Activated CD4-positive, alpha-beta T cell treated with anti-CD3 and anti-CD28 coated beads for 36 hours (primary cell): Measurements from ENCODE around the gene INPP5D. TPM values are rescaled to one million over a fixed set of nuclear protein-coding genes. Genes with fewer than 3 reads are reported as not detected.
"Not testable (repeated sequence)": the region's sequence is repeated elsewhere in the genome, so short reads cannot be mapped to it uniquely, and the experiment has no call there.

Source experiments
- ATAC-seq: fragments of 200-7000 bp; cut with Tn5 transposase; one replicate; pipeline ENCODE4 v1.10.0; 2021; ENCODE audit warnings: mild to moderate bottlenecking, moderate library complexity
- CTCF ChIA-PET: fragments of 350-600 bp; sonication (Branson Sonifier 250); formaldehyde crosslinking; loops from one replicate; lab custom pipeline; 2021; ENCODE audit warnings: antibody characterized with exemption; lab: Charles Lee
- POLR2A ChIA-PET: fragments of 350-600 bp; sonication (Branson Sonifier 250); formaldehyde crosslinking; loops from one replicate; lab custom pipeline; 2021; ENCODE audit warnings: antibody characterized with exemption, inconsistent platforms; lab: Charles Lee
- DNase-seq: peaks from one replicate; pipeline ENCODE4 v3.0.0-alpha.2; 2020
- H3K27ac Mint-ChIP-seq: one replicate; pipeline ENCODE4 v1.8.0; 2021; ENCODE audit warnings: mixed read lengths
- H3K27me3 Mint-ChIP-seq: one replicate; pipeline ENCODE4 v1.8.0; 2021; ENCODE audit warnings: mixed read lengths
- H3K36me3 Mint-ChIP-seq: one replicate; pipeline ENCODE4 v1.8.0; 2021; ENCODE audit warnings: low read depth, mixed read lengths
- H3K4me1 Mint-ChIP-seq: one replicate; pipeline ENCODE4 v1.8.0; 2021; ENCODE audit warnings: mixed read lengths
- H3K4me3 Mint-ChIP-seq: one replicate; pipeline ENCODE4 v1.8.0; 2021; ENCODE audit warnings: mild to moderate bottlenecking, moderate library complexity, mixed read lengths
- H3K9me3 Mint-ChIP-seq: one replicate; pipeline ENCODE4 v1.8.0; 2021; ENCODE audit warnings: low read depth, mixed read lengths
- intact Hi-C, 2 experiments: fragments of 100-400 bp; cut with DNase I in 1 of 2; cut with micrococcal nuclease in 1 of 2; formaldehyde crosslinking; loops; one replicate each; pipeline versions ENCODE4 v1.14.2 to v1.15.1; 2022 to 2024; cut with DNase I, micrococcal nuclease
- total RNA-seq, 2 experiments: library from RNA; stranded (reverse); gene quantifications; one replicate each; pipeline ENCODE4 v1.2.3, GENCODE V29; 2021

Gene INPP5D
- total RNA-seq, 2 experiments from 2014 or later = 40.5 to 53.4 TPM

DNA sequence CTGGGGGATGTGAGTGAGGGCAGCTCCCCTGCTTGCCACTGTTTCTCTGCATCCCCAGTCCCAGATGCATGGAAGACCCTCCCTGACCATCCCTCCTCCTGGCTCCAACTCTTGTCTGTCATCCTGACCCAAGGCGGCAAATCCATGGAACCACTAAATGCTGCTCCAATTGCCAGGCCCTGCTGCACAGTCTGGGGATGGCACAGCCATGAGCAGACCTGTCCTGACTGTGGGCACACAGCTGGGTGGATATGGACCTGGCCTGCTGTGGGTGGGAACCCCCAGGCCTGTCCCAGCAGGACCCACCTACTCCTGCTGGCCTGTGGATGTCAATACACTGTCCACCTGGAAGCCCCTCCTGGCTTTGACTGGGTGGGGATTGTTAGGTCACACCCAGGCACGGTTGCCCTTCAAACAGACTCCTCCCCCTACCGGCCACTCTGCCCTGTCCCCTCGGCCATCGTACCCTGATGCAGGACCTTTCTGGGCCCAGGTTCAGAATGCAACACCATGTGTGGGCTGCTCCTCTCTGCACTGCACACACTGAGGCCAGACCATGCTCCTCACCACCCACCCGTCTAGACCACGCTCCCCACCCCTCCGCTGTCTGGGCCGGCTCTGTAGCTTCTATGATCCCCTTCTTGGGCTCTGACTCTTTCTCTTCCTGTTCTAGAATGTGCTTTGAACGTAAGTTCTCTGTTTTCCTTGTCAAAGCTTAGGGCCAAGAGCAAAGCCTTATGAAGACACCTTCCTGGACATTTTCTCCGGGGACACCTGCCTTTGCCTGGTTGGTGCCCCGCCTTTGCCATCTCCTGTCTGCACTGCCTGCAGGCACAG lies 57.9 kb downstream of the INPP5D start:
- Mint-ChIP-seq H3K27ac (peak overlapping the region; percentile 61), H3K36me3 (peaks cover 35% of the 10 kb centered on the region), H3K4me3 (no peak overlapping the region), H3K27me3 (no peaks in the 10 kb centered on the region), H3K4me1 (peaks cover 49% of the 10 kb centered on the region), H3K9me3 (no peaks in the 10 kb centered on the region)
- intact Hi-C loops = no loop called here
- POLR2A ChIA-PET = no interaction called here
- CTCF ChIA-PET = interaction anchor here (0.5 kb wide), 1 partner anchor 700 kb away, joined by 3 read pairs; no protein-coding TSS in a partner anchor
- ATAC-seq (peak; percentile 42), DNase-seq (no peak)

DNA sequence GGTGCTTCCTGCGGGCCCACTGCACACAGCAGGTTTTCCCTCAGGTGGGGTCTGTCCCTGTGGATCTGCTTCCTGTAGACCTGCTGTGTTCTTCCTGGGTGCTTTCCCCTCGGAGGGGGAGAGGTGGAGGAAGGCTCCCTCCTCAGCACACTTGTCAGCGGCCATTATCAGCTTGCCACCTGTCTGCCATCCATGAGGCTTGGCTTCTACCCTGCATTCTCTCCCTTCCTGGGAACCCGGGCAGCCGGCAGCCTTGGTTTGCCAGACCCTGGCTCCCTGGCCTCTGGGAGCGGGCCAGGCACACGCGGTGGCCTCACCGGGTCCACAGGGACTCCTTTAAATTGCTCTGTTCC lies 58.5 kb downstream of the INPP5D start:
- H3K36me3 Mint-ChIP-seq = peaks cover 40% of the 10 kb centered on the region

DNA sequence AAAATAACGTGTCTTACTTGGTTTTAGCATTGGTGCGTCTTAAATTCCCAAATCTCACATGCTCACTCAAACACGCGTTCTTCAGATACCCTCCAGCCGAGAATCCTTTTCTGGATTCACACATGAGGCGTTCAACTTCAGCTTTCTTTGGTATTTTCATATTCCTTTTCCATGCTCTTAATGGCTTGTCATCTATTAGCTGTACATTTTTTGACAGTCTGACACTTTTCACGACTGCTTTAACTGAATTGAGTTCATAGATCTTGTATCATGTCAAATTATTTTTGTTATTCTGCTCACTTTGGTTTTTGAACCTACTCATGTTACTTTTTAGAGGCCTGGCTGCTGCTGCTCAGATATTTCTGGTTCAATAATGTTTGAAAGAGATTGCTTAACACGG lies 59.0 kb downstream of the INPP5D start:
- Mint-ChIP-seq H3K27ac (no peak overlapping the region), H3K4me1 (peaks cover 40% of the 10 kb centered on the region), H3K27me3 (no peaks in the 10 kb centered on the region), H3K4me3 (no peak overlapping the region), H3K36me3 (peaks cover 41% of the 10 kb centered on the region), H3K9me3 (no peaks in the 10 kb centered on the region)
- POLR2A ChIA-PET = no interaction called here
- CTCF ChIA-PET = interaction anchor here (0.7 kb wide), 1 partner anchor 65 kb away, joined by 3 read pairs; no protein-coding TSS in a partner anchor
- ATAC-seq = no peak
- intact Hi-C loops = no loop called here
- DNase-seq = no peak

More for the DNA sequence above, 58.5 kb downstream of the INPP5D start:
- Mint-ChIP-seq H3K4me1 (peaks cover 43% of the 10 kb centered on the region), H3K27ac (peak overlapping the region; percentile 61), H3K9me3 (no peaks in the 10 kb centered on the region), H3K27me3 (no peaks in the 10 kb centered on the region), H3K4me3 (no peak overlapping the region)
- POLR2A ChIA-PET = no interaction called here
- intact Hi-C loops = no loop called here
- CTCF ChIA-PET = interaction anchor here (0.5 kb wide), 1 partner anchor 701 kb away, joined by 3 read pairs; no protein-coding TSS in a partner anchor
- ATAC-seq (no peak), DNase-seq (no peak)

DNA sequence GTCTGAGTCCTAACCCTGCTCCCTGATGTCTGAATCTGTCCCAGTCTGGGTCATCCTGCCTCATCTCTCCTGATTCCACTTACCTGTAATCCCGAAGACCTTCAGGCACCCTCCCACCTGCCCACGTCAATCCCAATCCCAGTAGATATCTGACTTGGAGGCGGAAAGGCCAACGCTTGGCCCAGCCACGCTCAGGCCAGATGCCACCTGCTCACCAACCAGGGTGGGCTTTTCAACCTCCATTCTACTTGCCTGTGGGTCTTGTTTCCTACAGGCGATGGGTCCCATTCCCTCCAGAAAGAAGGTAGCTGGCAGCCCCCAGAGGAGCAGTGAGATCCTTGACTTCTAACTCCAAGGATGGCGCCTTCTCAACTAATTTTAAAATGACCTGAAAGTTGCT lies 59.7 kb downstream of the INPP5D start:
- Mint-ChIP-seq H3K4me1 (peaks cover 33% of the 10 kb centered on the region), H3K27ac (peak overlapping the region; percentile 33), H3K9me3 (no peaks in the 10 kb centered on the region), H3K27me3 (no peaks in the 10 kb centered on the region), H3K36me3 (peaks cover 41% of the 10 kb centered on the region), H3K4me3 (no peak overlapping the region)
- POLR2A ChIA-PET = no interaction called here
- intact Hi-C loops = no loop called here
- no peak for ATAC-seq
- no peak for DNase-seq
- CTCF ChIA-PET = interaction anchor here (0.7 to 1.2 kb wide), 3 partner anchors 33 to 235 kb away, joined by 3 read pairs; no protein-coding TSS in a partner anchor

DNA sequence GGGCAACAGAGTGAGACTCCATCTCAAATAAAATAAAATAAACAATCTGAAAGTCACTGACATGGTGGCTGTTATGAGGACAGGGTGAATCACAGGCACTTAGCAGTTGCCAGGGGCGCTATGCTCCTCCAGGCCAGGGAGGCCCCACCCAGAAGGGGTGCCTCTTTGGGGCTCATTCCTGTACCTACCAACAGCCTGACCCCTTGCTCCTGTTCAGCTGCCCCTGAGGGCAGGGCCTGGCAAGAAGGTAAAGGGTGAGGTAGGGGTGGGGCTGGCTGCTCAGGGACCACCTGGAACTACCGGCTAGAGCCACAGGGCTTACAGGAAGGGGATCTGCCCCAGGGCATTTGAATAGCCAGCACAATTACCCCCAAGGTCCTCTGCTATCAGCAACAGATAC lies 60.3 kb downstream of the INPP5D start:
- Mint-ChIP-seq H3K27ac (peak overlapping the region; percentile 60), H3K4me1 (peaks cover 26% of the 10 kb centered on the region), H3K27me3 (no peaks in the 10 kb centered on the region), H3K36me3 (peaks cover 38% of the 10 kb centered on the region), H3K9me3 (no peaks in the 10 kb centered on the region), H3K4me3 (no peak overlapping the region)
- ATAC-seq (no peak), DNase-seq (no peak)
- ChIA-PET CTCF (interaction anchor here (0.7 to 1.2 kb wide), 2 partner anchors 34 to 236 kb away, joined by 3 read pairs; no protein-coding TSS in a partner anchor), POLR2A (no interaction called here)
- intact Hi-C loops = no loop called here

DNA sequence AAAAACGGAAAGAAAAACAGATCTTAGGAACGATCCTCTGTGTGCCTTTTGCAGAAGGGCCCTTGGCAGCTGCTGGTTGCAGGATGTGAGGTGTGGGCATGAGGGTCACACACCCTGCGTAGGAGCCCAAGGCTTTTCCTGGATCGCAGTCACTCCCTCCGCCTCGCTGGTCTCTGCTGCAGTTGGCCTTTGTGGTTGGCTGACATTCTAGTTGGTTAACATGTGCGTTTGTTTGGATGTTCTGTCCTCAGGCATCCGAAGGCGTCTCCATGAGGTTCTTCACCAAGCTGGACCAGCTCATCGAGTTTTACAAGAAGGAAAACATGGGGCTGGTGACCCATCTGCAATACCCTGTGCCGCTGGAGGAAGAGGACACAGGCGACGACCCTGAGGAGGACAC lies 61.7 kb downstream of the INPP5D start:
- Mint-ChIP-seq H3K36me3 (peaks cover 41% of the 10 kb centered on the region), H3K27ac (no peak overlapping the region)
- intact Hi-C loops = no loop called here

DNA sequence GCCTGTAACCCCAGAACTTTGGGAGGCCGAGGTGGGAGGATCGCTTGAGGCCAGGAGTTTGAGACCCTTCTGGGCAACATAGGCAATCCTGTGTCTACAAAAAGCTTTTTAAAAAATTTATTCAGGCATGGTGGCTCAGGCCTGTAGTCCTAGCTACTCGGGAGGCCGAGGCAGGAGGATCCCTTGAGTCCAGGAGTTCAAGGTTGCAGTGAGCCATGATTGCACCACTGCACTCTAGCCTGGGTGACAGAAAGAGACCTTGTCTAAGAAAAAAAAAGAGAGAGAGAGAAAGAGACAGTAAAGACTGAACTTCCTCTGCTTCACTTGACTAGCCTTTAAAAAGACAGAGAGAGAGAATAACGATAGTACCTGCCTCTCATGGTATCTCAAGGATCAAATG lies 62.4 kb downstream of the INPP5D start:
- Mint-ChIP-seq H3K27ac (no peak overlapping the region), H3K4me1 (peaks cover 13% of the 10 kb centered on the region), H3K36me3 (peaks cover 42% of the 10 kb centered on the region), H3K4me3 (no peak overlapping the region), H3K9me3 (no peaks in the 10 kb centered on the region), H3K27me3 (no peaks in the 10 kb centered on the region)
- POLR2A ChIA-PET = no interaction called here
- DNase-seq (no peak), ATAC-seq (no peak)
- CTCF ChIA-PET = interaction anchor here (0.6 to 1.4 kb wide), 2 partner anchors 9 to 44 kb away, joined by 3 to 4 read pairs; no protein-coding TSS in a partner anchor
- intact Hi-C loops = no loop called here

More for the DNA sequence above, 61.7 kb downstream of the INPP5D start:
- Mint-ChIP-seq H3K4me1 (peaks cover 19% of the 10 kb centered on the region), H3K27me3 (no peaks in the 10 kb centered on the region), H3K9me3 (no peaks in the 10 kb centered on the region), H3K4me3 (no peak overlapping the region)
- no peak for DNase-seq
- CTCF ChIA-PET = interaction anchor here (0.6 kb wide), 1 partner anchor 44 kb away, joined by 3 read pairs; no protein-coding TSS in a partner anchor
- no peak for ATAC-seq
- POLR2A ChIA-PET = no interaction called here

DNA sequence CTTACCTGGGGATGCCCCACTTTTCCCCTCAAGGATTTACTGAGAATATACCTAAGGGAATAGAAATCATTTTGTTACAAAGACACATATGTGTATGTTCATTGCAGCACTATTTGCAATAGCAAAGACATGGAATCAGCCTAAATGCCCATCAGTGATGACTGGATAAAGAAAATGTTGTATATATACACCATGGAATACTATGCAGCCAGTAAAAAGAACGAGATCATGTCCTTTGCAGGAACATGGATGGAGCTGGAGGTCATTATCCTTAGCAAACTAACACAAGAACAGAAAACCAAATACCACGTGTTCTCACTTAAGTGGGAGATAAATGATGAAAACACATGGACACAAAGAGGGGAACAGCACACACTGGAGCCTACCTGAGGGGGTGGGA lies 63.4 kb downstream of the INPP5D start:
- ATAC-seq, H3K4me1 Mint-ChIP-seq, intact Hi-C loops, H3K27me3 Mint-ChIP-seq, DNase-seq, H3K27ac Mint-ChIP-seq, H3K4me3 Mint-ChIP-seq, POLR2A ChIA-PET, H3K9me3 Mint-ChIP-seq: not testable (repeated sequence)
- CTCF ChIA-PET = interaction anchor here (1.1 to 1.4 kb wide), 2 partner anchors 8 to 29 kb away, joined by 3 to 4 read pairs; no protein-coding TSS in a partner anchor
- H3K36me3 Mint-ChIP-seq = peaks cover 38% of the 10 kb centered on the region

DNA sequence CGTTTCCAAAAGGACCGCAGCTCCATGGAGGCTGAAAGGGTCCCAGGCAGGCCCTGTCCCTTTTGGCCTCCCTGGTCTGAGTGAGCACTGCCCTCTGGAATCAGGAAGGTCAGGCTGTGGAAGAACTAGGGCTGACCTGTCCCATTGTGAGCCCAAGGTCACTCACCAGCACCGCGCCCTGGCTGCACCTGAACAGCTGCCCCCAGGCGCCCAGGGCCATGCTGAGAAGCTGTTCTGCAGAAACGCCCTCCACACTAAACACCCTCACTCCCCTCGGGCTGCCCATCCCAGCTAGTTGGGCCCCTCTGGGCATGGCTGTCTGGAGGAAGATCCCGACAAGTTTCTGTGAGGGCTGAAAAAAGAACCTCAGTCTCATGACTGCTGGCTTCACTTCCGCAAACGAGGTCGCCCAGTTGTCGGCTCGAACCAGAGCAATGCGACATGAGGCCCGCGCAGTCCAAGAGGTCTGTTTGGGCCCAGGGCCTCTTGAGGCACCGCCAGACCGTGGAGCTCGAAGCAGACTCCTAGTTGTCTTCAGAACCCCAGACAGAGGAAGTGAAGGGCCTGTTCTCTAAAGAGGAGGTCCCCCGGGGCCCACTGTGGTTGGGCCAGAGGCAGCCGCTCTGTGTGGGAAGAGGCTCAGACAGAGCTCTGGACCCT lies 64.4 kb downstream of the INPP5D start:
- ATAC-seq (no peak), DNase-seq (no peak)
- intact Hi-C loops = no loop called here
- Mint-ChIP-seq H3K4me1 (peaks cover 4% of the 10 kb centered on the region), H3K27ac (no peak overlapping the region), H3K27me3 (no peaks in the 10 kb centered on the region), H3K4me3 (no peak overlapping the region), H3K9me3 (no peaks in the 10 kb centered on the region), H3K36me3 (peaks cover 35% of the 10 kb centered on the region)
- CTCF ChIA-PET = interaction anchor here (0.6 to 1.1 kb wide), 2 partner anchors 15 to 30 kb away, joined by 3 to 4 read pairs; no protein-coding TSS in a partner anchor
- POLR2A ChIA-PET = no interaction called here

DNA sequence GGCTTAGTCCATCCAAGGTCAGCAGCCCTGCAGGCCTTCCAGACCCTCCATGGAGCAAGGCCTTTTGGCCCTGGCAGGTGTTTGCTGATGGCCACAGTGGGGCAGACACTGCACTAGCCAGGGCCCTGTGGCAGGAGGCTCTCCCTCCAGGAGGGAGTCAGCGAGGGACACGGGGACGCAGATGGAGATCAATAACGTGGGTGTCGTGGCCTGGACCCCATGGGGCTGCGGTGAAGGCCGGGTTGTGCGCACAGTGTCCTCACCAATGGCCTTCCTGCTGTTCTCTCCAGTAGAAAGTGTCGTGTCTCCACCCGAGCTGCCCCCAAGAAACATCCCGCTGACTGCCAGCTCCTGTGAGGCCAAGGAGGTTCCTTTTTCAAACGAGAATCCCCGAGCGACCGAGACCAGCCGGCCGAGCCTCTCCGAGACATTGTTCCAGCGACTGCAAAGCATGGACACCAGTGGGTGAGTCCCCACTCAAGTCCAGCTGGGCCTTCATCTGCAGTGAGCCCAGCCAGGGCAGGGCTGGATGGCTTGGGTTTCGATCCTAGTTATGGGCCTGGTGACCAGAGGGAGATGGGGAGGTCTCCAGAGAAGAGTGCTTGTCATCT lies 65.4 kb downstream of the INPP5D start:
- Mint-ChIP-seq H3K27me3 (no peaks in the 10 kb centered on the region), H3K4me1 (peaks cover 11% of the 10 kb centered on the region), H3K27ac (no peak overlapping the region), H3K4me3 (no peak overlapping the region), H3K9me3 (no peaks in the 10 kb centered on the region), H3K36me3 (peaks cover 41% of the 10 kb centered on the region)
- intact Hi-C loops = no loop called here
- POLR2A ChIA-PET = no interaction called here
- CTCF ChIA-PET = no interaction called here
- DNase-seq (no peak), ATAC-seq (no peak)

DNA sequence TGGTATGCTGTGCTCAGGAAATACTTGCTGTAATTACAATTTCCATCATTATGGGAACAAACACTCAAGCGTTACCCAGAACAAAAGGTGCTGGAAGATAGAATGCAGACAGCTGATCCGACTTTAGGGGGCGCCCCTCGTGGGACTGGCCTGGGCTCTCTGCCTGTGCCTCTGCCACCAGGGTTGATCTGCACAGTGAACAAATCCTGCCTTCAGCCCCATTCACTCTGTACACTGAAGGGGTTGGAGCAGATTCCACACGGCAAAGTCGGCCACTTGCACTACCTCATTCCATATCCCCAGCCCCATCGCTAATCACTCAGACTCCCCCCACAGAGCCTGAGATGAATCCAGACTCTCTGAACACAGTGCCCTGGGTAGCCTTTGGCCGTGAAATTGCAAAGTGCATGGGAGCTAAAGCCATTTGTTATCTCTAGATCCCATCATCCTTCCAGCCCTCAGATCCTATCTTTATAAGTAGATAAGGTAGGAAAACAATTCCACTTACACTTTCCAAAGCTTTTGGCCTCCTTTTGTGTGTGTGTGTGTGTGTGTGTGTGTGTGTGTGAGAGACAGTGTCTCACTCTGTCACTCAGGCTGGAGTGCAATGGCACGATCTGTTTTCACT lies 69.3 kb downstream of the INPP5D start:
- no peaks in the 10 kb centered on the region for H3K9me3 Mint-ChIP-seq
- peaks cover 53% of the 10 kb centered on the region for H3K36me3 Mint-ChIP-seq
- CTCF ChIA-PET = interaction anchor here (0.8 to 1.1 kb wide), 3 partner anchors 21 to 76 kb away, joined by 3 read pairs; no protein-coding TSS in a partner anchor
- H3K27me3 Mint-ChIP-seq = no peaks in the 10 kb centered on the region
- no peak overlapping the region for H3K27ac Mint-ChIP-seq
- POLR2A ChIA-PET = no interaction called here
- intact Hi-C loops = no loop called here
- ATAC-seq (no peak), DNase-seq (no peak)
- H3K4me1 Mint-ChIP-seq = peaks cover 13% of the 10 kb centered on the region
- no peak overlapping the region for H3K4me3 Mint-ChIP-seq
